GM18511 (cell line): ENCODE measurements around the gene CHMP6.

Experiments used
- ATAC-seq: cut with Tn5 transposase; IDR thresholded peaks from one replicate; pipeline ENCODE4 v1.9.1; 2021; ENCODE audit warnings: mild to moderate bottlenecking, moderate library complexity; ENCODE audit not compliant: unreplicated experiment

The CHMP6 gene

GRCh38 chr17:81042606-81043005 lies 51.0 kb downstream of the CHMP6 start:
- ATAC-seq, result no peak

DNA sequence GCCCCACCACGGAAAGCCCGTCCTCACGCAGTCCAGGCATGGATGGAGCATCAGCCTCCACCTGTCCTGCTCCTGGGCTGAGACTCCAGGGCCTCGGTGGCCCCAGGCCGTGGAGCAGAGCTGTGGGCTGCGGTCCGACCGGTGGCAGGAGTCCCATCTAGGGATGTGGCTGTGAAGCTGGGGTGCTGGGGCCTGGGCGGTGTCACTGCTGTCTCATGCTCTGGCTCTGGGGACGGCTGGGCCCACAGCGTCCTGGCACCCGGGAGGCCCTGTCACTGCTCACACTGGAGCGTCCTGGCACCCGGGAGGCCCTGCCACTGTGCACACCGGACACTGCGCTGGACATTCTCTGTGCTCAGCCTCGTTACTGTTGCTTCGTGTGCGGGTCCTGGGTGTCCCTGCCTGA lies 51.7 kb downstream of the CHMP6 start:
- ATAC-seq, result no peak

DNA sequence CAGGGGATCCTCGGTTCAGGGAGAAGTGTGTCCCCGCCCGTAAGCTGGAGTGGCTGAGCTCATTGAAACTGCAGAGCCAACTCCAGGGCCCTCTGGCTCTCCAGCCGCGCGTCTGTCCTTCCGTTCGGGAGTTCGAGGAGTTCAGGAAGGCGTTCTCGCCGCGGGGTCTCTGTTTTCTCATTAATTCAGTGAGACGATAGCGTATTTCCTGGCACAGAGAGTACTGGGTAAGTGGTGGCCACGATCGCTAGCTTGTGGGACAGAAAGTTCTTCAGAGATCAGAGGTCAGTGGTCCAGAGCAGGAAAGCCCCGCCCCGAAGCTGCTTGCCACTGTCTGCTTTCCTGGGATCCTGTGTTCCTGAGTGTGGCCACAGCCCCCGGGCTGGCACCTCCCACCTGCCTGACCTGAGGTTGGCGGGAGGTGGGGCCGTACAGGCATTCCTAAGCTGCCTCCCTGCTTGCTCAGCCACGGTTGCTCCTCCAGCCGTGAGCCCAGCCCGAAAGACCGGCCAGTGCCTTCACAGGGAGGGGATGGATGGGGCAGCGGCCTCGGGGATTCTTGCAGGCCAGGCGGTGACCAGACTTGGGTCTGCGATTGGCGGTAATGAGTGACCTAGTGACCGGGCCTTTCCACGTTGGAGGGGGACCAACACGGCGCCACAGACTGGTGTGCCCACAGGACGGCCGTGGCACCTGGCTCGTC lies 52.2 kb downstream of the CHMP6 start:
- ATAC-seq, result no peak

- no peak for ATAC-seq
These were observed 52.8 kb downstream of the CHMP6 start for GRCh38 chr17:81044428-81044763.

DNA sequence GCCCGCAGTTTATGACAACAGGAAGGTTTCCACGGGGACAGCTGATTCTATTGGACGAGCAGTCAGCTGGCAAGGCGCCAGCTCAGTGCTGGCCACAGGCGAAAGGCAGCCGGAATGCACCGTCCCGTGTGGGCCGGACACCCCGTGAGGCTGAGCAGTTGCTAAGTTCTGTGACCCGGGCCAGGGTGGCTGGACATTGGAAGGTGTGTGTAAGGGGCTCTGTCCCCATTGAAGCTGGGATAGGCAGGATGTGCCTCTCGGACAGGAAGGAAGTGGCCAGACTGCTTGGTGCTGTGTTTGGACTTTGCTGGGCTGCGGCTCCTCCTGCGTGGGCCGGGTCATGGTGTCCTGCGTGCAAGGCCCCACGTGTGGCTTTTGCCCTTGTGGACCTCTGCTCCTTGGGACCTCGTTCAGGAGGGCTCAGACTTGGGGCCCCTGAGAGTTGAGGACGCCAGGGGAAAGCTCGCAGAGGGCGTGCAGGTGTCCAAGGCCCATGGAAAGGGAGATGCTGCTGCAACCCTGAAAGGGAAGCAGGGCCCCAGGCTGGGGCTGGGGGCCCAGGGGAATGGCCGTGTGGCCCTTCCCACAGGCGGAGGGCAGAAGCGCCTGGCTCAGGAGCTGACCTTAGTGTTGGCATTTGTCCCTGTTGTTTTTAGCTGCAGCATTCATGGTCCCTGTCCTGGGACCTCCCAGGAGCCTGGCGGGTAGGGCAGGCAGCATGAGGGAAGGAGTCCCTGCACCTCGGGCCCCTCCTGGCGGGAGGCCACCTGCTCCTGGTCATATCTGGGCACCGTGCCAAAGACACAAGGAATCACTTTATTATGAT lies 53.3 kb downstream of the CHMP6 start:
- no peak for ATAC-seq

GRCh38 chr17:81045590-81046095 lies 54.0 kb downstream of the CHMP6 start:
- ATAC-seq, result no peak

DNA sequence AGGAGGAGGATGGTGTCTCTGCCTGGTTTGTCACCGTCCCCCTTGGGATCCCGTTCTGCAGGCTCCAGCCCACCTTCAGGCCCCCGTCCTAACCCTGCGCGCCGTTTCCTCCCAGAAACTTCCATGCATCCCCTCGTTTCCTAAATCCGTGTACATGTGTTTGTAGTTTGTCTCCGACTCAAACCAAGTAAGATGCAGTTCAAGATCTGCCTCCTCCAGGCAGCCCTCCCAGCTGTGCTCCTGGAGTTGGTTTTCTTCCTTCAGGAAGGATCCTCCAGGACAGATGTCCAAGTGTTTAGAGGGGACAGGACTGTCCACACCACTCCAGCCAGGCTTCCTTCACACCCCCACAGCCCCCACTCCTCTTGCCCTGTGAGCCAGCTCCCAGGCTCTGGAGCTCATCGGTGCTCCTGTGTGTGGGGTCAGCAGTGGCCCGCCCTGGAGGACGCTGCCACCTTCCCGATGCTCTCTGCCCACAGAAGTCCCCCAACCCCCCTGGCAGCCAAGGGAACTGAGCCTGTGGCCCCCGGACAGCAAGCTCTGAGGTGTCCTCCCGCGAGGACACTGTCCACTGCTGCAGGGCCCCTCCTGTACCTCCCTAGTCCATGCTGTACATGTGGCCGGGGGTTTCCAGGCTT lies 54.6 kb downstream of the CHMP6 start:
- ATAC-seq, result no peak

GRCh38 chr17:81046770-81047359 lies 55.2 kb downstream of the CHMP6 start:
- no peak for ATAC-seq

DNA sequence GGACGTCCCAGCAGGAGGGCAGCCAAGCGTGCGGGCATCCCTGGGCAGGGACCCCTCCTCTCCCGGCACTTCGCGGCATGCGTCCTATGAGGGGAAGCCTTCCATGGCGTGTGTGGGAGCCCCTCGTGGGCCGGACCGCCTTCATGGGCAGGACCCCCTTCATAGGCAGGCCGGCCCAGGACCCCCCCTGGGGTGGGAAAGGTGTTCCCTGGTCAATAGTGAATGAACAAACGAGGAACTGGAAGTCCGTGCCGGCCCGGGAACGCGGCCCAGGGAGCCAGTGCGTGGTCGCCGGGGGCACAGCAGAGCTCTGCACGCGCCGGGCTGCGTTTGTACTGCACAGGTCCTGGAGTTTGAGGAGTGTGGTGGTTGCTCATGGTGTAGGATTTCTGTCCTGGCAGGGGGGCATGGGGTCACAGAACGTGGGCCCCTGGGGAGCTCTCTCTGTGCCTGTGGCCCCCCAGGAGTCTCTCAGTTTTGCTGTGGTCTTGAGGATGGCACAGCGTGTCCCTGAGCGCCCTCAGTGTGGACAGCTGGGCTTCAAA lies 57.3 kb downstream of the CHMP6 start:
- no peak for ATAC-seq

DNA sequence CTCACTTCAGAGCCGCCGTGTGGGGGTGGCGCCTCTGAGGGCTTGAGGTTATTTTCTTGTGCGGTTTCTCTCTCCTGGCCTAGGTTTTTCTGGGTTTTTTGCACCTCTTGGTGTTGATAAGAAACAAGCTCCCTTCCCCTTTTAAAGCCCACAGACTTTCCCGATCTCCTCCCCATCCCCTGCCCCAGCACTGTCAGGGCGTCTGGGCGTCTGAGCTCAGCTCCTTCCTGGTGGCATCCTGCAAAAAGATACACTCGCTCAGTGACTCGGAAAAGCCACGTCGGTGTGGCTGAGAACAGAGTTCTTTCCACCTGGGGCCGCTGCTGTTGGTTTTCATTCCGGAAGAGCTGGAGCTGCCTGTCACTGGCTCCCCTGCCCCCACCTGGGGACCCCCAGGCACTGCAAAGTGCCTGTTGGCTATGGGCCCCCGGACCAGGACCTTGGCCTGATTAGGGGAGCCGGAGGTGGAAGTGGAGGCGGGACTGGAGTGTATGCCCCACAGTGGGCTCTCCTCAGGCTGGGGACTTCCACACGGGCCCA lies 57.8 kb downstream of the CHMP6 start:
- ATAC-seq, result no peak
